Activated T-cell treated with anti-CD3 and anti-CD28 coated beads for 1 hour (primary cell): ENCODE results near the gene MGARP.
"Not testable (repeated sequence)": the region's sequence is repeated elsewhere in the genome, so short reads cannot be mapped to it uniquely, and the experiment has no call there.

ENCODE experiments used
- DNase-seq: peaks from one replicate; pipeline ENCODE4 v3.0.0-alpha.2; 2020; ENCODE audit warnings: low read depth

The MGARP gene

GRCh38 chr4:139295206-139295941, 15.3 kb upstream of the MGARP start:
- peak; percentile 100 for DNase-seq

DNA sequence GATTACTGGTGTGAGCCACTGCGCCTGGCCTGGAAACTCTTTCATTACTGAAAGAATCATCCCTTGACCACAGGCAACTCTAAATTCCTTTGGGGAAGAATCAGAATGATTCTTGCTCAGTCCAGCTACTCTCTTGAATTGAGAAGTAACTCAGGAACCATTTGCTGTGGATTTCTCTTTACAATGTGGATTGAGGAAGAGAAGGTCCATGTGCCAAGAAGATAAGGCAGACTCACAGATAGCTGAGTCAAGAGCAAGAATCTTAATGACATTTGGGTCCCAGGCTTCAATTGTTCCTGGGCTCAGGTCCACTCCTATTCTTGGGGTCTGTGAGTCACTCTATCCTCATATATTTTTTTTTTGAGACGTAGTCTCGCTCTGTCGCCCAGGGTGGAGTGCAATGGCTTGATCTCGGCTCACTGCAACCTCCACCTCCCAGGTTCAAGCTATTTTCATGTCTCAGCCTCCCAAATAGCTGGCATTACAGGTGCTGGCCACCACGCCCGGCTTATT, 6.2 kb upstream of the MGARP start:
- no peak for DNase-seq

DNA sequence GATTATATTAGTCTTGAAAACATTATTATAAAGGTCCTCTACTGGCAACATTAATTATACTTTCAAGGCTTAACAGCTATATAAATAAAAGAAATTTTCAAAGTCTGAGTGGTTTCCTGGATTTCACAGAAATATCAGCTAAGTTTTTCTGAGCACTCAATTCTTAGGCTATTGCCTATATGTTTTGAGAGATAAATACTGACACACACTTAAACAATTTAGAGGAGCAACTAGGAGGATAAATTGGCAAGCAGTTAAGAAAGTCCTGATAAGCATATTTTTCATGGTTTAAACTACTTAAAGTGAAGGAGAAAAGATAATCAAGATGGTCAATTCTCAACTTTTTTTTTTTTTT, 2.7 kb upstream of the MGARP start:
- DNase-seq, result no peak

GRCh38 chr4:139282065-139282720, 2.2 kb upstream of the MGARP start:
- DNase-seq, result no peak

GRCh38 chr4:139278912-139279759, 889 bp downstream of the MGARP start:
- no peak for DNase-seq

DNA sequence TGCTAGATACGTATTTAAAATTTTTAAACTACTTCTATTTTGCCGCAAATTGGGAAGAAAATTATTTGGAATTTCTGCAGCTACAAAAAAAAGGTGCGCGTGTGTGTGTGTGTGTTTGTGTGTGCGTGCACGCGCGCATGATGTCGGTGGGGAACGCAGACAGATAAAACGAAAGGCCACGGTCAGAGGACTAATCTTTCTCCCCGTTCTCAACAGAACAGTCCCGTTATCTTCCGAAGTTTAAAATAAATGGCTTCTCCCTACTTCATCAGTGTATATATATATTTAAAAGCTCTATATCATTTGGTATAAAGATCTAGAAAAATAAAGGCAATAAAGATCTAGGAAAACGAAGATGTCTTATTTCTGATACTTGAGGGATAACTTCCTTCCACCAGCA, 1.5 kb downstream of the MGARP start:
- no peak for DNase-seq

- no peak for DNase-seq
Observed at GRCh38 chr4:139275281-139275735, 4.7 kb downstream of the MGARP start.

DNA sequence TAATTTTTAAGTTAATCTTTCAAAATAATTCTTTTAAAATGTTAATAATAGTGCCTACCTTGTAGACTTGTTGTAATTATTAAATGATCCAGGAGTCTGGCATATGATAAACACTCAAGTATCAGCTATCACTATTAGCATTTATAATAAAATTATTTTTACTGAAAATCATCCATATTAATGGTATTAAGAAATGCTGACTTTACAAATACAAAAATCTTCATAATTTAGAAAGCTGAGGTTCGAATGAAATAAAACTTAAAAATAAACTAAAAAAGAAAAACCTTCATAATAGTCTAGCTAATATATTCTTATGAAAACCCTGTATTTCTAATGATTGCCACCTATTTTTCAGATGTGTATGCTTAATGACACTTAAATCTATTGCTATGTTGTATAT, 5.2 kb downstream of the MGARP start:
- DNase-seq, result no peak

DNA sequence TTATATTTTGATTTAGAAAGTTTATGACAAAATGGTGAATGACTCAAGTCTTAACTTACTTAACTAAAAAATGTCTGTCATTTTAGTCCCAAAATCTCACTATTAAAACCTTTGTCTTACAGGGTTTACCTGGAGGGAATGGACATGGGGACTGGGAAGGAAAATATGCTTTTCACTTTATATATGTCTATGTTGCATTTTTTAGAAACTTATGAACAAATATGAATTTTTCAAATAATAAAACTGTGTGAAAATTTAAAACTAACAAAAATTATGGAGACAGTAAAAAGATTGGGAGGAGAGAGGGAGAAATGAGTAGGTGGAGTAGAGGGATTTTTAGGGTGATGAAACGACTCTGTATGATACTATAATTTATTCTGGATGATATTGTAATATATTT, 6.2 kb downstream of the MGARP start:
- DNase-seq, result no peak

DNA sequence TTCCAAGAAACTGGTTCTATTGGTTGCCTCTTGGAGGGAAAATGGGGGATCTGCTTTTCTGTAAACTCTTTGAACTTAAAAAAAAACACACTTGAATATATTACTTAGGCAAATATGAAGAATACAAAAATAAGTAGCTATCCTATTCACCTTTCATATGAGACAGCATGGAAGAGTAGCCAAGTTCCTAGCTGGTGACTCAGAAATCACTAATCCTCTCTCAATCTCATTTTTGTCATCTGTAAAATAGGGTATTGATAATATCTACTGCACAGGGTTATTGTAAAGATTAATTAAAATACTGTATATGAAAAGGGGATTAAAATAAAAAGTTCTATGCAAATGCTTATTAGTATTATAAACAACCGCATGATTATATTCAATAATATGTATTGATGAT, 12.7 kb downstream of the MGARP start:
- no peak for DNase-seq

DNA sequence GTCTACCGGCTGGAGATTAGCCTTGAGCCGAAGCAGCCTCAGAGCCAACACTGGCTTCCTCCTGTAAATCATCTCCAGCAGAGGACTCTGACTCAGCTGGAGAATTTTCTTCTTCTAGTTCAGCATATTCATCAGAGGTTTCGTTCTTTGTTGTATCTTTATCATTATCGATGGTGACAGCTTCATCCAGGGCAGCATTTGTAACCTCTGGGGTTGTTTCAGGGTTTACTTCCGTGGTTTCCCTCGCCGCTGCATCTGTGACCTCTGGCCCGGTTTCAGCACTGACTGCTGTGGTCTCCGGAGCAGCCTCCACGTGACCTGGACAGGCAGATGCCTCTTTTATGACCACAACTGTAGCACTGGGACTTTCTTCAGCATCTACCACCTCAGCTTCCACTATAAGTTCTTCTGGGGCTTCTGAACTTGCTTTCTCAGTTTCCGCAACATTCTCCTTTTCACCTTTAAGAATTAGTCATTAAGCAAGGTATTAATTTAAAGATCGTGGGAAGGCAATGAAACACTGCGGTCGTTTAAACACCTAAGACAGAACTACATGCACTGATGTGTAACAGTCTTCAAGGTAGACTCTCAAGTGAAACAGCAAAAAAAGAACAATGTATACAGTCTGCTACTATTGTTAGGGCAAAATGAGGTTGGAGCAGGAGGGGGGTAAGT, 13.3 kb downstream of the MGARP start:
- peak; percentile 35 for DNase-seq

DNA sequence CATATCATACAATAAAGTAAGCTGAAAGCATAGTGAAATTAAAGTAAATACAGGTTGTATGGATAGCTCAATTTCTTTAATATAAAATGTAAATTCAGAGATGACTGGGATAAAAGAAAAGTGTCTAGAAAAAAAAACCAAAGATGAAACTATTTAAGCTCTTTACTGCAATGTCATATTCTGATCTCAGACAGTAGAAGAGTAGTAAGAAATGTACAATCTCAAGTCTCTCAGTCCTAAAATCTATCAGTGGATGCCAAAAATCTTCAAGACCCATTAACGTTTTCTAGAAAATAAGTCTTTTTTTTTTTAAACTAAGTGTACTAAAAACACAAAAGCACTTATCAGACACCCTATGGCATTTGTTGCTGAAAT, 13.8 kb downstream of the MGARP start:
- DNase-seq, result no peak

DNA sequence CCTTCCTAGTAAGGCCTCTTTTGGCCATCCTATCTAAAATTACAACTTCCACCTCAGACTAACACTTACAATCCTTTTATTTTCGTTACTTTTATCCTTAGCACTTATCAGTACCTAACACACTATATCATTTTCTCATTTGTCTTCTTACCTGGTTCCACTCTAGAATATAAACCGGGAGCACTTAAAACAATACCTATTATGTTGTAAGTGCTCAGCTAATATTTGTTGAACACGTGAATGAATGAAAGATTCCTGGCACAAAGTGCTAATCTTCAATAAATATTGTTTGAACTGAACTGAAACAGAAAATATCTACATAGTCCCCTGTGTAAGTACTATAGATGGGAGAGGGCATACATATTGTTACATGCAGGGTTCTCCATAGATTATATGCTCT, 14.4 kb downstream of the MGARP start:
- no peak for DNase-seq

- DNase-seq, result no peak
Observed at GRCh38 chr4:139256349-139256748, 23.7 kb downstream of the MGARP start.

DNA sequence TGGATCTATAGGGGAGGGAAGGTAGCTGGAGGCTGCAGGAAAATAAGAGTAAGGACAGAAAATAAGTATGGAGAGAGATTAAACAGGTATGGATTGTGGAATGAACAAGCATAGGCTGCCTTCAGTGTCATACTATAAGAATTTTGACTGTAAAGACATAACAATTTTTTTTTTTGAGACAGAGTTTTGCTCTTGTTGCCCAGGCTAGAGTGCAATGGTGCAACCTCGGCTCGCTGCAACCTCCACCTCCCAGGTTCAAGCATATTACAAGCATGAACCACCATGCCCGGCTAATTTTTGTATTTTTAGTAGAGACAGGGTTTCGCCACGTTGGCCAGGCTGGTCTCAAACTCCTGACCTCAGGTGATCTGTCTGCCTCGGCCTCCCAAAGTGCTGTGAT, 24.4 kb downstream of the MGARP start:
- DNase-seq, result not testable (repeated sequence)

DNA sequence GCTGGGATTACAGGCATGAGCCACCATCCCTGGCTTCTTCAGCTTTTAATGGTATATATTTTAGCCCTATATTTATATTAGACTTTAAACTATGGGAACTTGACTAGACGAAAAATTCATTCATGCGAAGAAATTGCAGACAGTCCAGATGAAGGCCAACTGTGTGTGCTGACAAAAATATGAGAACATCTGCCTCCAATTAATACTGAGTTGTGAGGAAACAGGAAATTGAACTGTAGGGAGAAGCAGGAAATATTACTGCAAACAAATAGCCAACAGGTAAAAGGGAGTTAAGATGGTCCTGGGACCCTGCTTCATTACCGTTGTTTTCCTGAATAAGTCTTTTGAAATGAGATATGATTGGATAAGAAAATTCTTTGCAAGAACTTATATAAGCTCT, 26.3 kb downstream of the MGARP start:
- no peak for DNase-seq

DNA sequence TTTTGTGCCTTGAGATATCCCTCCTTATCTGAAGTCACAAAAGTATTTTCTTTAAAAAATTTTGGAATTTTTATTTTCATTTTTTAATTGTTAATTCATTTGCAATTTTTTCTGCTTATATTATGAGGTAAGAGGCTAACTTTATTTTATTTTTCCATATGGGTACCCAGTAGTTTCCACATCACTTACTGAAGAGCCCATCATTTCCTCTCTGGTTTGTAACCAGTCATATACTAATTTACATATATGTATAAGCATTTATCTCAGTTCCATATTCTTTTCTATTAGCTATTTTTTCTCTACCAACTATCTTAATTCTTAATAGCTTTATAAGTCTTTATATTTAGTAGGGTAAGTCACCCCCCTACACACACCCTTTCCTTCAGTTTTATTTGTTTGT, 27.0 kb downstream of the MGARP start:
- no peak for DNase-seq

DNA sequence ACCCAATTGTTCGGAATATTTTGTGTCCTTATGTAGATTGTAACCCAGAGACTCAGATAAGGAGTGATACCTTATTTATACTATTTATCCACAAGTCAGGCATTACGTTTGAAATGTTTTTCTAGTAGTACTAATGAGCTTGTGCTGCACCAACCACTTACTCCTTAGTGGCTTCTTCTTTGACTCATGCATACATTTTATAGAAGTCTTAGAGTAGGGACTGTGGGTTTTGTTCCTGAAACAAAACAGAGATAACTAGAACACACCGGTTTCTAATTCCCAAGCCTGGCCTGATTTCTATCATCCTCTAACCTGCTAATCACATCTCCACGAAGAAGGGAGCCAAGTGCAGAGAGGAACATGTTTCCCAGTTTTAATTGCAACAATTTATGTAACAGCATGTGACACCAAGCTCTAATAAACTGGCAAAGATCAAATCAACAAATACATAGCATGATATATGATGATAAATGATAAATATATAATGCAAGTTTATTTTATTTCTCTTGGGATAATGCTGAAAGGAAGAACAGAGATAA, 32.3 kb downstream of the MGARP start:
- no peak for DNase-seq

DNA sequence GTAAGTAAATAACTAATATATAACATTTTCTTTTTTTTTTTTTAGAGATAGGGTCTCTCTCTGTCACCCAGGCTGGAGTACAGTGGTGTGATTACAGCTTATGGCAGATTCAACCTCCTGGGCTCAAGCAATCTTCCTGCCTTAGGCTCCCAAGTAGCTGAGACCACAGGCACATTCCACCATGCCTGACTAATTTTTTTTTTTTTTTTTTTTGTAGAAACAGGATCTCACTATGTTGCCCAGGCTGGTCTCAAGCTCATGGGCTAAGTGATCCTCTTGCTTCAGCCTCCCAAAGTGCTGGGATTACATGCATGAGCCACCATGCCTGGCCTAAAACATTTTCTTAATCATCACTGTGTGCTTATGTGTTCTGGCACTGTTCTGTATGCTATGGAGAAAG, 32.8 kb downstream of the MGARP start:
- DNase-seq, result no peak

DNA sequence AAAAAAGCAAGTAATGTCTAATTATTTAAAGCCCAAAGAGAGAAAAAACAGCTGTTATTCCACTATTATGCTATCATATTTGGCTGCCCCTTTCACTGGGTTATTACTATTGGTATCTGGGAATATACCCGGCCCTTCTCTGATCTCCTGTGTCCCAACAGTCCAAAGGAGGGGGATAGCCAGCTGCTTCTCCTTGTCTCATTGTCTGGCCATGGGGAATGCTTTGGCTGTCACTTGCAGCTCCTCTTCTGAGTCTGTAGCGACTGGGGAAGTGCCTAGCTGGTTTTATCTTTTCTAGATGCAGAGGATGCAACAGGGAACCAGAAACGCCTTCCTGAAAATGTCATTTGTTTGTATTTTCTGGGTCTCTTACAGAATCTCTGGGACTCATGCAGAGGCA, 33.9 kb downstream of the MGARP start:
- no peak for DNase-seq

- DNase-seq, result no peak
Observed at GRCh38 chr4:139245590-139245989, 34.4 kb downstream of the MGARP start.
